ENCODE results near the gene FSHR.

- TF ChIP-seq POLR2A (IDR thresholded peaks at IDR 0.05), result no peak
- TF ChIP-seq CTCF (IDR thresholded peaks at IDR 0.05), result no peak
Observed at GRCh38 chr2:49049161-49049560, 105.2 kb downstream of the FSHR start.
